T-cell (primary cell): ENCODE data around the gene KAT7. TPM values are rescaled to one million over a fixed set of nuclear protein-coding genes. Genes with fewer than 3 reads are reported as not detected.

Experiments used
- ATAC-seq, 4 experiments: fragments of 200-7000 bp in 3 of 4; fragments of 150-1000 bp in 1 of 4; cut with Tn5 transposase; replicated peaks in 1 of 4; 1 replicate in 3 of 4; 2 replicates in 1 of 4; pipeline ENCODE4 v1.10.0; 2021; ENCODE audit warnings: moderate library complexity in 3 of 4, mild to moderate bottlenecking in 2 of 4, moderate number of reproducible peaks in 1 of 4
- CTCF ChIA-PET, 2 donors: fragments of 300-600 bp; sonication (Branson Sonifier 250); formaldehyde crosslinking; loops; one replicate each; lab custom pipeline; 2022; ENCODE audit warnings: antibody characterized with exemption in 2 of 2; lab: Charles Lee
- POLR2A ChIA-PET, 2 donors: fragments of 300-600 bp; sonication (Branson Sonifier 250); formaldehyde crosslinking; loops; one replicate each; lab custom pipeline; 2022; ENCODE audit warnings: antibody characterized with exemption in 2 of 2; lab: Charles Lee
- DNase-seq, 35 experiments: peaks; one replicate each; pipeline versions ENCODE4 v3.0.0 to v3.0.0-alpha.2; 2013 to 2023
- H3K27ac ChIP-seq: one replicate; pipeline ENCODE4 v1.5.1; 2013; ENCODE audit warnings: low read length
- H3K27me3 ChIP-seq, 2 experiments: replicated peaks in 1 of 2; 1 replicate in 1 of 2; 2 replicates in 1 of 2; pipeline versions ENCODE4 v1.6.1 to v1.7.0; 2013; ENCODE audit warnings: low read length in 1 of 2, mixed read lengths in 1 of 2; ENCODE audit not compliant: control insufficient read depth in 2 of 2, insufficient read depth in 2 of 2; ENCODE audit errors: extremely low read depth in 1 of 2
- H3K36me3 ChIP-seq, 2 donors: 1 replicate in 1 of 2; 2 replicates in 1 of 2; pipeline versions ENCODE4 v1.6.1 to v1.7.0; 2013; ENCODE audit warnings: low read length in 1 of 2; ENCODE audit not compliant: control insufficient read depth in 2 of 2, insufficient read depth in 1 of 2; ENCODE audit errors: extremely low read depth in 1 of 2
- H3K4me1 ChIP-seq, 2 experiments: 1 replicate in 1 of 2; 2 replicates in 1 of 2; pipeline versions ENCODE4 v1.6.1 to v1.7.0; 2013; ENCODE audit warnings: low read length in 2 of 2, mixed read lengths in 1 of 2; ENCODE audit not compliant: insufficient read depth in 2 of 2, control insufficient read depth in 1 of 2; ENCODE audit errors: extremely low read depth in 1 of 2
- H3K4me3 ChIP-seq, 2 donors: 1 replicate in 1 of 2; 2 replicates in 1 of 2; pipeline versions ENCODE4 v1.5.1 to v1.7.0; 2013; ENCODE audit warnings: mild to moderate bottlenecking in 2 of 2, low read length in 1 of 2, moderate library complexity in 1 of 2; ENCODE audit not compliant: control insufficient read depth in 1 of 2; ENCODE audit errors: extremely low read depth in 1 of 2
- H3K9me3 ChIP-seq: 2 replicates; pipeline ENCODE4 v1.7.0; 2013
- H3K27ac Mint-ChIP-seq, 2 donors: one replicate each; pipeline ENCODE4 v1.8.0; 2020 to 2021; ENCODE audit warnings: mild to moderate bottlenecking in 2 of 2, mixed read lengths in 2 of 2
- H3K27me3 Mint-ChIP-seq, 2 donors: one replicate each; pipeline ENCODE4 v1.8.0; 2021 to 2022; ENCODE audit warnings: mixed read lengths in 2 of 2
- H3K36me3 Mint-ChIP-seq: one replicate; pipeline ENCODE4 v1.8.0; 2021; ENCODE audit warnings: mixed read lengths
- H3K4me1 Mint-ChIP-seq, 3 donors: one replicate each; pipeline ENCODE4 v1.8.0; 2020 to 2022; ENCODE audit warnings: mixed read lengths in 3 of 3, mild to moderate bottlenecking in 1 of 3
- H3K4me3 Mint-ChIP-seq, 3 donors: one replicate each; pipeline ENCODE4 v1.8.0; 2020 to 2022; ENCODE audit warnings: mild to moderate bottlenecking in 3 of 3, mixed read lengths in 3 of 3, moderate library complexity in 3 of 3
- H3K9me3 Mint-ChIP-seq, 3 donors: one replicate each; pipeline ENCODE4 v1.8.0; 2020 to 2022; ENCODE audit warnings: mixed read lengths in 3 of 3
- WGBS: methylation state at CpG from one replicate; pipeline ENCODE4 v1.1.5; 2013; ENCODE audit warnings: missing lambda C conversion rate; ENCODE audit not compliant: insufficient coverage; 5-methylcytosine and 5-hydroxymethylcytosine counted together
- total RNA-seq, 35 experiments: library from RNA in 6 of 35; stranded (reverse) in 6 of 35; fragments of 120-200 nt in 1 of 35; gene quantifications; one replicate each; pipeline versions ENCODE4 v1.2.1 to v1.2.4 and lab custom pipeline; 2013 to 2026

The KAT7 gene
- total RNA-seq, 5 donors from 2014 or later (not counting 1 experiment from before 2014, with no cell fraction given), result 96.8 to 197 (median 99.7) TPM

DNA sequence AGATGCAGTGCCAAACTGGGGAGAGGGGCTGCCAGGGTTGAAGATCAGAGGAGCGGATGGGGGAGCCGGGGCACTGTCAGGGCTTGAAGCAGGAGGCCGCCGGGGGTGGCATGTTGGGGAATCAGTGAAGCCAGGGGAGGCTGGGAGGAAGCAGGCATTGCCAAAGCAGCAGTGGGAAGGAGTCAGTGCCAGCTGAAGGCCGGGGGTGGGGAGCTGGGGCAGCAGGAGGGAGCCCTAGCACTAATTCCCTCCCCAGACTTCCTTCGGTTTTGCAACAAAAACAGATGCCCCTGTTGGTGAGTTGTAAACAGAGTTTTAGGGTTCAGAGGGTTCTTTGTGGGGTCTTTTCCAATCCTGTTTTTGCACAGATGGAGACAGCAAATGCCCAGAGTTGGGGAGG lies 70.3 kb downstream of the KAT7 start:
- Histone ChIP-seq H3K9me3 (no peaks in the 10 kb centered on the region), H3K4me1 (peaks cover 0 to 10% of the 10 kb centered on the region in 2 experiments), H3K27ac (no peak overlapping the region), H3K36me3 (no peaks in the 10 kb centered on the region), H3K27me3 (peaks cover 2 to 27% of the 10 kb centered on the region in 2 experiments), H3K4me3 (no peak overlapping the region)
- Mint-ChIP-seq H3K36me3 (no peaks in the 10 kb centered on the region), H3K27ac (no peak overlapping the region), H3K9me3 (no peaks in the 10 kb centered on the region), H3K4me1 (peaks cover 3 to 7% (median 4%) of the 10 kb centered on the region in 3 donors), H3K27me3 (peaks cover 5 to 13% of the 10 kb centered on the region in 2 donors), H3K4me3 (no peak overlapping the region)
- ATAC-seq (no peak), DNase-seq (no peak)
- POLR2A ChIA-PET, result no interaction called here
- CTCF ChIA-PET, result interaction anchor here in 1 of 2 donors (2.3 kb wide), 1 partner anchor 139 kb away, joined by 10 read pairs; no protein-coding TSS in a partner anchor
- WGBS, result 62% methylated on average over 3 of the region's 6 CpGs

DNA sequence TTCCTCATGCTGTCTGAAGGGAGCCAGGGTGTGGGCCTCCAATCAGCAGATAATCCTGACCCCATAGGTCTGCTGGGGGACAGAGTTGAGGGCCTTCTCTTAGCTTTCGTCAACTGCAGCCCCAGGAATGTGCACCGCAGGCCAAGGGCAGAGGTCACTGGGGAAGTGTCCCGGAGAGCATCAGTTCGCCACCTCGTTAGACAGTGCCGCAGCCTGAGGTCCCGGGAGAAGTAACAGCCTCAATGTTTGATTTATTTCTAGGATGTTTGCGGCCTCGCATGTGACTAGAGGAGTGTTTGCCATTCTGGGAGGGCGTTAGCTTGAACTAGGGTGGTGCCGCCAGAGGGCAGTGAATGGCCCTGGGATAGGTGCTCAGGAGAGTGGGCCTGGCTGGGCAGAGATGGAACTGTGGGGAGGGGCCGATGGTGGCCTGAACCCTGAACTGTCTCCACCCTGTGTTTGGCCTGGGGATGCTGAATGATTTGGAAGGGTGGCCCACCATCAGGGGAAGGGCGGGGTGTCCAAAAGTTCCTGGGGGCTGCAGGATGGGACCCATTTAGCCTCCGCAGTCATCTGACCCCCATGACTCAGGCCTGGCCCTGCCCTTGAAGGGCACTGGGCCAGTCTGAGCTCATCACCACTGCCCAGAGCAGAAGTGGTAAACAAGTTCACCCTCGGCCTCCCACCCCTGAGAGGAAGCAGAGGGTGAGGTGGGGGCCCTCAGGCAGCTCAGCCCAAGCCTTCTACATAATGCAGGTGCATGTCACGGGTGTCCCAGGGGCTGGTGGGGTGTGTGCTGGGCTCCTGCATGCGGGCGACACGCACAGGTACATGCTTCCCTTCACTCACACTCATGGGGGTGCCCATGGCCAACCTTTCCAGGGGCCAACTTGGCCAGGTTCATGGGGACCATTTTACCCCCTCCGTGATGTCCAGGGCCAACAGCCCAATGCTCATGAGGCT lies 71.8 kb downstream of the KAT7 start:
- Histone ChIP-seq H3K4me3 (no peak overlapping the region), H3K27ac (no peak overlapping the region), H3K4me1 (peaks cover 0 to 10% of the 10 kb centered on the region in 2 experiments), H3K36me3 (no peaks in the 10 kb centered on the region), H3K9me3 (no peaks in the 10 kb centered on the region), H3K27me3 (peaks cover 2 to 31% of the 10 kb centered on the region in 2 experiments)
- Mint-ChIP-seq H3K36me3 (no peaks in the 10 kb centered on the region), H3K4me3 (no peak overlapping the region), H3K9me3 (no peaks in the 10 kb centered on the region), H3K27ac (no peak overlapping the region), H3K27me3 (peaks cover 5 to 13% of the 10 kb centered on the region in 2 donors), H3K4me1 (peaks cover 3 to 7% (median 4%) of the 10 kb centered on the region in 3 donors)
- ChIA-PET POLR2A (no interaction called here), CTCF (interaction anchor here (2.6 to 3.0 kb wide), 2 partner anchors 137 kb away, joined by 26 read pairs; no protein-coding TSS in a partner anchor)
- ATAC-seq (no peak), DNase-seq (no peak)
- 72% methylated on average over 19 of the region's 20 CpGs for WGBS

DNA sequence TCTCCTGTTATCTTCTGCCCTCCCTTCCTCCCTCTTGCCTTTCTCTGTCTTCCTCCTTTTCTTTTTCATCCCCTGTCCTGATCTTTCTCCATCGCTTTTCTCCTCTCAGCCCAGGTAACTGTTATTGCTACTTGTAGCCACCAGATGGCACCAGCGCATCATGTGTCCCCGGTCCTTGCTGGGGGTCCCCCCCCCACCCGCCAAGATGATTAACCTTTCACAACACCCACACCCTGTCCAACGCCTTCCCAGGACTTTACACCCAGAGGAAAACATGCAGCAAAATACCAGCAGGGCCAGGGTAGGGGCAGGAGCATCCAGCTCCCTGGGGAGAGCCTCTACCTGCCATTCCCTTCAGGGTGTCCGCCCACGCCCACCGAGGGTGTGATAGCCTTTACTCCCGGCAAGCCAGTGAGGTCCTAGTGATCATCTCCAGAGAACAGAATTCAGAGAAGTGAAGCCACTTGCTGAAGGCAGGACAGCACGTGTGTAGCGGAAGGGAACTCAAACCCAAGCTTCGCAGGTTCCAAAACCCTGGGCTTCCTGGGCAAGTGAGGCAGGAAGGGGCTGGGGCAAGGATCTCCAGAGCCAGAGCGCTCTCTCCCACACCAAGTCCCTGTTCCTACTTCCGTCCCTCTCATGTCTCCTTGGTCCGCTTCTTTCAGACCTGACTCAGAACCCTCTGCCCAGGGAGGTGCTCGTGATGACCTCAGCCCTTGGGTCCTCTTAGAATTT lies 72.8 kb downstream of the KAT7 start:
- ChIA-PET POLR2A (interaction anchor here in 1 of 2 donors (0.7 kb wide), 1 partner anchor 55 kb away, joined by 8 read pairs; no protein-coding TSS in a partner anchor), CTCF (interaction anchor here (0.6 to 3.0 kb wide), 6 partner anchors 132 to 407 kb away, joined by 3 to 26 read pairs (median 6); no protein-coding TSS in a partner anchor)
- Mint-ChIP-seq H3K4me3 (no peak overlapping the region), H3K36me3 (no peaks in the 10 kb centered on the region), H3K27me3 (peaks cover 5 to 13% of the 10 kb centered on the region in 2 donors), H3K27ac (no peak overlapping the region), H3K4me1 (peaks cover 3 to 7% (median 4%) of the 10 kb centered on the region in 3 donors), H3K9me3 (no peaks in the 10 kb centered on the region)
- H3K36me3 ChIP-seq, result no peaks in the 10 kb centered on the region
- 49% methylated on average over 13 of the region's 16 CpGs for WGBS
- H3K27me3 ChIP-seq, result peaks cover 2 to 31% of the 10 kb centered on the region in 2 experiments
- no peaks in the 10 kb centered on the region for H3K9me3 ChIP-seq
- ATAC-seq (peak; percentile 58 to 74 (median 64)), DNase-seq (peak; percentile 15 to 81 (median 46))
- no peak overlapping the region for H3K27ac ChIP-seq
- H3K4me1 ChIP-seq, result peaks cover 0 to 10% of the 10 kb centered on the region in 2 experiments
- H3K4me3 ChIP-seq, result no peak overlapping the region

DNA sequence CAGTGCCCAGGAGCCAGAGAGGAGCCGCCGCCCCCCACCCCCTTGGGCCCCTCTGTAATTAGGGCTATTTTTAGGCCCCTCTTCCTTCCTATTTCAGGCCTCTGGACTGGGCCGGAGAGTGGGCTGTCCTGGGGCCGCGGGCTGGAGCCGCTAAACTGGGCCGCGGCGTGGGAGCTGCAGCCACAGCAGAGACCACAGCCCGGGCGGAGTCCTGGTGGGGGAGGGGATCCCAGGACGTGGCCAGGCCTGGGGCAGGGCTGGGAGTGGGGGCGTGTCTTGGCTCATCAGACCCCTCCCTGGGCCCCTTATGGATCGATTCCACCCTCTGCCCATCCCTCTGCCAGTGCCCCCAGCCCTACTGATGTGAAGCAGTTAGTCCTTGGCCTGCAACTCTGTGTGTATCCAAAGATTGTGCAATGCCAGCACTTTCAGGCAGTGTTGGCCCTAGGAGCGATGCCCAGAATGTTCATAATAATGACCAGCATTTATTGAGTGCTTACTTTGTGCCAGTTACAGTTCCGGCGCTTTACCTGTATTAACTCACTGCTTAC lies 74.4 kb downstream of the KAT7 start:
- Histone ChIP-seq H3K27me3 (peaks cover 2 to 31% of the 10 kb centered on the region in 2 experiments), H3K27ac (no peak overlapping the region), H3K4me3 (no peak overlapping the region), H3K9me3 (no peaks in the 10 kb centered on the region), H3K36me3 (no peaks in the 10 kb centered on the region), H3K4me1 (peaks cover 0 to 10% of the 10 kb centered on the region in 2 experiments)
- WGBS, result 51% methylated on average over 16 of the region's 17 CpGs
- CTCF ChIA-PET, result interaction anchor here in 1 of 2 donors (0.7 kb wide), 1 partner anchor 135 kb away, joined by 3 read pairs; no protein-coding TSS in a partner anchor
- POLR2A ChIA-PET, result no interaction called here
- H3K27me3 Mint-ChIP-seq, result peaks cover 5 to 13% of the 10 kb centered on the region in 2 donors
- no peak for ATAC-seq
- no peaks in the 10 kb centered on the region for H3K36me3 Mint-ChIP-seq
- H3K27ac Mint-ChIP-seq, result no peak overlapping the region
- H3K4me3 Mint-ChIP-seq, result no peak overlapping the region
- H3K4me1 Mint-ChIP-seq, result peaks cover 3 to 7% (median 4%) of the 10 kb centered on the region in 3 donors
- no peaks in the 10 kb centered on the region for H3K9me3 Mint-ChIP-seq
- DNase-seq, result no peak

DNA sequence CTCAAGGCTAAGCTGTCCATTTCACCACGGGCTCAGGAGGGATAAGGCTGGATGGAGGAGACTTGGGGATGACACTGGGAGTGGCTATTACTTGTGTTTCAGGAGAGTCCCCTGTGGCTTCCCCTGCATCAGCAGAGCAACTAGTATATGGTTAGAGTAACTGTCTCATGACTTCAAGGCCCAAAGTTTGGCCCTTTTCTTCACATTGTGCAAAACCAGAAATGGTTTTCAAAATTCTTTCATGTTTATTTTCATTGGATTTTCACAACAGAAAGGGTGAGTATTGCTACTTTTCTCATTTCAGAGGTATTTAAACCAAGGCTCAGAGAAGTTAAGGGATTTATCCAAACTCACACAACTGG lies 77.5 kb downstream of the KAT7 start:
- H3K27ac ChIP-seq, result no peak overlapping the region
- ChIA-PET POLR2A (no interaction called here), CTCF (interaction anchor here in 1 of 2 donors (0.6 kb wide), 1 partner anchor 91 kb away, joined by 3 read pairs; no protein-coding TSS in a partner anchor)
- peaks cover 2 to 39% of the 10 kb centered on the region in 2 experiments for H3K27me3 ChIP-seq
- H3K4me3 ChIP-seq, result no peak overlapping the region
- no peaks in the 10 kb centered on the region for H3K9me3 Mint-ChIP-seq
- no peak overlapping the region for H3K4me3 Mint-ChIP-seq
- no peak overlapping the region for H3K27ac Mint-ChIP-seq
- no peak for ATAC-seq
- H3K27me3 Mint-ChIP-seq, result peaks cover 3 to 12% of the 10 kb centered on the region in 2 donors
- H3K9me3 ChIP-seq, result no peaks in the 10 kb centered on the region
- no peak for DNase-seq
- no peaks in the 10 kb centered on the region for H3K36me3 ChIP-seq
- peaks cover 0 to 7% of the 10 kb centered on the region in 2 experiments for H3K4me1 ChIP-seq
- H3K4me1 Mint-ChIP-seq, result peaks cover 2 to 12% (median 3%) of the 10 kb centered on the region in 3 donors
- WGBS, result no CpG with 5 or more reads among the region's 1 CpG
- no peaks in the 10 kb centered on the region for H3K36me3 Mint-ChIP-seq
